ENCODE results near the gene ARHGAP45.

DNA sequence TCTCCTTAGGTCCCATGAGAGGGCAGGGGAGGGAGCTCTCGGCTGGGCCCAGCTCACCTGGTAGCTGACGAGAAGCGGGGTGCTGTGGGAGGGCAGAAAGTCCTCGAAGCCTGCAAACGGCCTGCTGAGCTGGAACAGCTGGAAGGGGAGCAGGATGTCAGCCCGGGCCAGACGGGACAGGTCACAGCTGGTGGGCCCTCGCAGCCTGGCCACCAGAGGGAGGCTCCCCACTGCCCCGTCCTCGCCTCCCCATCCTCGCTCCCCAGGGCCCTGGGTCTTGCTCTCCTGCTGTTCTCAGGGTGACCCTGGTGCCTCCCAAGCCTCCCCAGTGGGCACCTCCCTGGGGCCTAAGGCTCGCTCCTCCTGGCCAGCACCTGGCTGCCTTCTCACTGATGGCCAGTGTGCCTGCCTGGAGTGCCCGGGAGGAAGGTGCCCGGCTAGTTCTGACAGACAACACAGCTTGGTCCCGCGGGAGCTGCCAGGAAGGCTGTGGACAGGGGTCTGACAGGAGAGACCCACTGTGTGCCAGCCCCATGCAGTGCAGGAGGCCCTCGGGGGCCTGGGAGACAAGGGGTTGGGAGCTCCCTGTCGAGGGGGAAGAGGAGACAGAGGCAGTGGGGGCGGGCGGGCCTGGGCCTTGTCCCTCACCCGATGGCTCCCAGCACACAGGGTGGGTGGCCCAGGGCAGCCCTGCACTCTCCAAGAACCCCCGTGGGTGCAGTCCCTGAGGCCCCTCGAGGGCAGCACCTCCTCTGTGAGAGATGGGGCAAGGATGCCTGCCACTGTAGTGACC, 57.1 kb downstream of the ARHGAP45 start:
- TF ChIP-seq, protein P1, sequence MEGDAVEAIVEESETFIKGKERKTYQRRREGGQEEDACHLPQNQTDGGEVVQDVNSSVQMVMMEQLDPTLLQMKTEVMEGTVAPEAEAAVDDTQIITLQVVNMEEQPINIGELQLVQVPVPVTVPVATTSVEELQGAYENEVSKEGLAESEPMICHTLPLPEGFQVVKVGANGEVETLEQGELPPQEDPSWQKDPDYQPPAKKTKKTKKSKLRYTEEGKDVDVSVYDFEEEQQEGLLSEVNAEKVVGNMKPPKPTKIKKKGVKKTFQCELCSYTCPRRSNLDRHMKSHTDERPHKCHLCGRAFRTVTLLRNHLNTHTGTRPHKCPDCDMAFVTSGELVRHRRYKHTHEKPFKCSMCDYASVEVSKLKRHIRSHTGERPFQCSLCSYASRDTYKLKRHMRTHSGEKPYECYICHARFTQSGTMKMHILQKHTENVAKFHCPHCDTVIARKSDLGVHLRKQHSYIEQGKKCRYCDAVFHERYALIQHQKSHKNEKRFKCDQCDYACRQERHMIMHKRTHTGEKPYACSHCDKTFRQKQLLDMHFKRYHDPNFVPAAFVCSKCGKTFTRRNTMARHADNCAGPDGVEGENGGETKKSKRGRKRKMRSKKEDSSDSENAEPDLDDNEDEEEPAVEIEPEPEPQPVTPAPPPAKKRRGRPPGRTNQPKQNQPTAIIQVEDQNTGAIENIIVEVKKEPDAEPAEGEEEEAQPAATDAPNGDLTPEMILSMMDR (IDR thresholded peaks at IDR 0.05; ENCODE audit: low read depth, low read length) = no peak
- TF ChIP-seq EZH2phosphoT487 (IDR thresholded peaks at IDR 0.05; ENCODE audit: low read depth) = no peak
